Pancreas (tissue), 10 donors: Measurements from ENCODE around the gene CNMD. TPM values are rescaled to one million over a fixed set of nuclear protein-coding genes. Genes with fewer than 3 reads are reported as not detected.

Experiments
- ATAC-seq, 4 donors: fragments of 200-7000 bp; cut with Tn5 transposase; one replicate each; pipeline versions ENCODE4 v1.8.0 to v1.9.1; 2020; ENCODE audit warnings: mild to moderate bottlenecking in 4 of 4, moderate library complexity in 4 of 4
- DNase-seq, 6 donors: peaks; one replicate each; pipeline ENCODE4 v3.0.0-alpha.2; 2020
- FAIRE-seq: peaks from 2 replicates; lab custom pipeline; 2012; peaks lifted over from hg19 to GRCh38; lab: Jason Lieb, UNC
- H3K27ac ChIP-seq, 4 donors: fragments of 200-600 bp; sonication (generic); 1 replicate in 3 of 4; 2 replicates in 1 of 4; pipeline versions ENCODE4 v1.5.0 to v1.8.0; 2020
- H3K27me3 ChIP-seq, 4 donors: fragments of 200-600 bp; one replicate each; pipeline ENCODE4 v1.8.0; 2021
- H3K36me3 ChIP-seq, 3 donors: fragments of 200-600 bp; sonication (generic) in 1 of 3; one replicate each; pipeline versions ENCODE4 v1.5.0 to v1.8.0; 2020 to 2021
- H3K4me1 ChIP-seq, 3 donors: fragments of 200-600 bp; one replicate each; pipeline ENCODE4 v1.8.0; 2021
- H3K4me3 ChIP-seq, 4 donors: fragments of 200-600 bp; sonication (generic) in 2 of 4; one replicate each; pipeline versions ENCODE4 v1.5.0 to v1.8.0; 2020 to 2021
- H3K9me3 ChIP-seq, 4 donors: fragments of 200-600 bp; one replicate each; pipeline ENCODE4 v1.8.0; 2021
- WGBS, 2 donors: extraction: QIAGEN DNeasy Blood & Tissue Kit; methylation state at CpG; one replicate each; pipeline ENCODE4 v1.1.7; 2013; 5-methylcytosine and 5-hydroxymethylcytosine counted together
- intact Hi-C, 3 donors: fragments of 100-400 bp; cut with DNase I; formaldehyde crosslinking; loops; one replicate each; pipeline versions ENCODE4 v1.11.1 to v1.14.2; 2022
- polyA plus RNA-seq, 2 donors: library from polyadenylated mRNA; stranded (reverse); fragments of 200-250 nt; gene quantifications; one replicate each; pipeline ENCODE4 v1.2.3, GENCODE V29; 2013
- total RNA-seq, 6 donors: library from RNA; stranded (reverse); fragmentation: NEBNext Ultra II Directional in 4 of 6; extraction: Animal tissue kit (Norgen Biotek cat#: 25700) in 4 of 6; gene quantifications; one replicate each; pipeline versions ENCODE4 v1.2.1 to v1.2.4, GENCODE V29; 2021 to 2023
- TF ChIP-seq, protein P1 (sequence below), 4 donors: fragments of 200-600 bp; sonication (generic) in 3 of 4; IDR thresholded peaks; one replicate each; pipeline versions ENCODE4 v1.5.0 to v1.8.0; 2021; ENCODE audit warnings: antibody characterized with exemption in 4 of 4
- donor health status: healthy with polysubstance abuse.
- donor health status: DM: no; HTN: no; CAD: no; lungs with moderate emphysema.
- donor health status: DM: no; HTN: no; CAD: no.
- donor health status: control.
- donor health status: control.
- donor health status: Bipolar disorder and iron deficiency.
- donor health status: DM: yes; HTN: yes; CAD: no.
- donor health status: DM: no; HTN: no; CAD: no.
- donor health status: DM: no; HTN: no; CAD: no.
- donor health status: DM: yes; HTN: yes; CAD: no.

Gene CNMD
- total and polyA plus RNA-seq, 8 donors, result 0.19 to 3.7 (median 0.30) TPM; not detected in 2

DNA sequence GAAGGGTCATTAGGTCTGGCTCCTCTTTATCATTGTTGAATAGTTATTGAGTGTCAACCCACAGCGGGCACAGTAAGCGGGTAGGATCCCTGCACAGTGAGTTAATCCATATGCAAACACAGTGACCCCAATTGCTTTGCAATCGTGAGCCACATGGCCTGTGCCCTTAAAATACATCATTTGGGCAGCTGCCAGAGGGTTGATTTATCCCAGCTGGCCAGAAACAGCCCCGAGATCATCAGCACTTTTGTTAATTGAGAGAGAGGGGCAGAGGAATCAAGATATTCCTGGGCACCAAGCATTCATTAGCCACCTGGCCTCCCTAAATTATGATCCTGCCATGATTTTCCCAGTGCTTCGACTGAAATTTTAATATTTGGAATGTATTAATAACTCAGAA, 9.8 kb upstream of the CNMD start:
- Histone ChIP-seq H3K36me3 (no peaks in the 10 kb centered on the region), H3K4me1 (no peaks in the 10 kb centered on the region), H3K4me3 (no peak overlapping the region), H3K27me3 (peaks cover 0 to 3% (median 0%) of the 10 kb centered on the region in 4 donors), H3K27ac (no peak overlapping the region), H3K9me3 (no peaks in the 10 kb centered on the region)
- intact Hi-C loops, result no loop called here
- TF ChIP-seq, protein P1, sequence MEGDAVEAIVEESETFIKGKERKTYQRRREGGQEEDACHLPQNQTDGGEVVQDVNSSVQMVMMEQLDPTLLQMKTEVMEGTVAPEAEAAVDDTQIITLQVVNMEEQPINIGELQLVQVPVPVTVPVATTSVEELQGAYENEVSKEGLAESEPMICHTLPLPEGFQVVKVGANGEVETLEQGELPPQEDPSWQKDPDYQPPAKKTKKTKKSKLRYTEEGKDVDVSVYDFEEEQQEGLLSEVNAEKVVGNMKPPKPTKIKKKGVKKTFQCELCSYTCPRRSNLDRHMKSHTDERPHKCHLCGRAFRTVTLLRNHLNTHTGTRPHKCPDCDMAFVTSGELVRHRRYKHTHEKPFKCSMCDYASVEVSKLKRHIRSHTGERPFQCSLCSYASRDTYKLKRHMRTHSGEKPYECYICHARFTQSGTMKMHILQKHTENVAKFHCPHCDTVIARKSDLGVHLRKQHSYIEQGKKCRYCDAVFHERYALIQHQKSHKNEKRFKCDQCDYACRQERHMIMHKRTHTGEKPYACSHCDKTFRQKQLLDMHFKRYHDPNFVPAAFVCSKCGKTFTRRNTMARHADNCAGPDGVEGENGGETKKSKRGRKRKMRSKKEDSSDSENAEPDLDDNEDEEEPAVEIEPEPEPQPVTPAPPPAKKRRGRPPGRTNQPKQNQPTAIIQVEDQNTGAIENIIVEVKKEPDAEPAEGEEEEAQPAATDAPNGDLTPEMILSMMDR (IDR thresholded peaks at IDR 0.05), result no peak
- ATAC-seq (no peak), FAIRE-seq (no peak), DNase-seq (no peak)
- WGBS, 2 donors, result 37 to 42% methylated on average over 5 of the region's 5 CpGs

DNA sequence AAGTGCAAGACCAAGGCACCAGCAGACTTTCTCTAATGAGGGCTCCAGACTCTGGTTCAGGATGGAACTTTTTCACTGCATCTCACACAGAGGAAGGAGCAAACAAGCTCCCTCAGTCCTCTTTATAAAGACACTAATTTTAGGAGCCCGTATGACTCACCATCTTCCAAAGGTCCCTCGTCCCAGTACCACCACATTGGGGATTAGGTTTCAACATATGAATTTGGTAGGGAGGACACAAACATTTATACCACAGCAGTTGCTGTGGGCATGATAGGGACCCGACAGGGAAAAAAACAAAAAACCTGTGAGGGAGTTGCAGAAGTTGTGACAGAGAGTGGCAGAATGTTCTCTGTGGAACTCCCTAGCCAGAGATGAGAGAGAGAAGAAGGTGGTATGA, 6.5 kb upstream of the CNMD start:
- FAIRE-seq (no peak), ATAC-seq (no peak), DNase-seq (no peak)
- TF ChIP-seq, protein P1 (IDR thresholded peaks at IDR 0.05), result no peak
- Histone ChIP-seq H3K4me1 (no peaks in the 10 kb centered on the region), H3K27ac (no peak overlapping the region), H3K4me3 (no peak overlapping the region), H3K27me3 (no peaks in the 10 kb centered on the region), H3K36me3 (no peaks in the 10 kb centered on the region), H3K9me3 (no peaks in the 10 kb centered on the region)
- intact Hi-C loops, result no loop called here
- WGBS, 2 donors, result 39 to 45% methylated on average over 3 of the region's 3 CpGs

DNA sequence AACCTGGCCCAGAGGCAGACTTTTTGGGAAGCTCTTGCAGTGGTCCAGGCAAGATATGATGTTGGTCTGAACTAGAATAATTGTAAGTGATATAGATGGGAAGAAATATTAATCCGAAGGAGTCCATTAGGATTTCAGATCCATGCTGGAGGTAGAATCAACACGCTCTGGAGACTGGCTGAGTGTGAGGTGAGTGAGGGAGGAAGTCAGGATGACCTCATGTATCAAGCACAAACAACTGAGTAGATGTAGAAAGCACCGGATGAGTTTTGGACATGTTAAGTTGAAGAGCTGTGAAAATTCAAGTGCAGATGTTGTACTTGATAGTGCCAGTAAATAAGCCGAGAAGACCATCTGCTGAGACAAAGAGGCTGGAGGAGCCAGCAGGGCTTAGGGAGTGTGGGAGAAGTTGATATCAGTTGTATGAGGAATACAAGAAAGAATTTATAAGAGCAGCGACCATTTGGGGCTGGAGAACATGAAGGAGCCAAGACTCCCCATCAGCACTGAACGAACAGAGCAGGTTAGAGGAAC, 5.3 kb upstream of the CNMD start:
- no peaks in the 10 kb centered on the region for H3K36me3 ChIP-seq
- no peaks in the 10 kb centered on the region for H3K9me3 ChIP-seq
- H3K4me1 ChIP-seq, result no peaks in the 10 kb centered on the region
- peaks cover 0 to under 1% (median 0%) of the 10 kb centered on the region in 4 donors for H3K27me3 ChIP-seq
- DNase-seq (no peak), FAIRE-seq (no peak), ATAC-seq (peak in 2 of 4 donors; percentile 67 to 71)
- intact Hi-C loops, result no loop called here
- H3K27ac ChIP-seq, result no peak overlapping the region
- WGBS, 2 donors, result 55 to 67% methylated on average over 6 of the region's 6 CpGs
- TF ChIP-seq, protein P1 (IDR thresholded peaks at IDR 0.05), result no peak
- no peak overlapping the region for H3K4me3 ChIP-seq

DNA sequence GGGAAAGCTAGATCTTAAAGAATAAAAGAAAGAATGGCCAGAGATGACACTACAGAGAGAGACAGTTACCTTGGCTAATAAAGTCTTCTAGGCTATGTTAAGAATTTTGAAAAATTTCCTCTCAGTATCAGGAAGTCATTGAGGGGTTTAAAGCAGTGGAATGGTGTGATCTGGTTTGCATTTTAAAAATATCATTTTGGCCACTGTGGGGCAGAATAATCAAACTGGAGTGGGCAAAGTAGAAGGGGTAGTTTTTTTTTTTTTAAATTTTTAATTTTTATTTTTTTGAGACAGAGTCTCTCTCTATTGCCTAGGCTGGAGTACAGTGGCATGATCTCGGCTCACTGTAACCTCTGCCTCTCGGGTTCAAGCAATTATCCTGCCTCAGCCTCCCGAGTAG, 4.4 kb upstream of the CNMD start:
- H3K27ac ChIP-seq, result no peak overlapping the region
- intact Hi-C loops, result no loop called here
- FAIRE-seq (no peak), DNase-seq (no peak), ATAC-seq (no peak)
- WGBS, 2 donors, result 80 to 85% methylated on average over 3 of the region's 3 CpGs
- H3K27me3 ChIP-seq, result peaks cover 0 to 10% (median 2%) of the 10 kb centered on the region in 4 donors
- TF ChIP-seq, protein P1 (IDR thresholded peaks at IDR 0.05), result no peak
- H3K9me3 ChIP-seq, result no peaks in the 10 kb centered on the region
- no peaks in the 10 kb centered on the region for H3K36me3 ChIP-seq
- no peaks in the 10 kb centered on the region for H3K4me1 ChIP-seq
- H3K4me3 ChIP-seq, result no peak overlapping the region

DNA sequence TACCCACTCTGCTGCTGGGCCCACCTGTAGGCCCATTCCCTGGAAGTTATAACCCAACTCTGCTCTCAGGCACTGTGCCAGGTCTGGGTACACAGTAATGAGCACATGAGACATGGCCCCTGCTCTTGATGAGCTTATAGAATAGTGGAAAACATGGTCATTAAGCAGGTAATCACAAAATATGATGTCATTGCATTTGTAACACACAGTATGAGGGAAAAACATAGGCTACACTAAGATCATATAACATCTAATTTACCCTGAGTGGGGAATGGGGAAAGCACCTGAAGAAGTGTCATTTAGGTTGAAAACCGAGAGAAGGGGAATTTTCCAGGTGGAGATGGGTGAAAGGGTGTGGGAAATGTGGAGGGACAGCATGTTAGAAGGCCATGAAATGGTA, 3.9 kb upstream of the CNMD start:
- WGBS, 2 donors, result 53 to 64% methylated on average over 1 of the region's 1 CpG
- FAIRE-seq (no peak), ATAC-seq (no peak), DNase-seq (no peak)
- intact Hi-C loops, result no loop called here
- no peaks in the 10 kb centered on the region for H3K36me3 ChIP-seq
- no peaks in the 10 kb centered on the region for H3K9me3 ChIP-seq
- no peak overlapping the region for H3K27ac ChIP-seq
- no peaks in the 10 kb centered on the region for H3K4me1 ChIP-seq
- peaks cover 0 to 12% (median 4%) of the 10 kb centered on the region in 4 donors for H3K27me3 ChIP-seq
- TF ChIP-seq, protein P1 (IDR thresholded peaks at IDR 0.05), result no peak
- H3K4me3 ChIP-seq, result no peak overlapping the region
